ENCODE data around the gene RER1. TPM values are rescaled to one million over a fixed set of nuclear protein-coding genes. Genes with fewer than 3 reads are reported as not detected.
"Not testable (repeated sequence)": the region's sequence is repeated elsewhere in the genome, so short reads cannot be mapped to it uniquely, and the experiment has no call there.

The RER1 gene
- total RNA-seq, 4 donors from 2014 or later, result 56.4 to 76.8 (median 66.8) TPM

GRCh38 chr1:2438641-2439040, 47.0 kb downstream of the RER1 start:
- no peak for DNase-seq (ENCODE audit: low spot score in 2 of 2)
- Histone ChIP-seq H3K36me3 (no peaks in the 10 kb centered on the region), H3K4me3 (no peak overlapping the region), H3K27ac (no peak overlapping the region), H3K27me3 (peaks cover 0 to 57% of the 10 kb centered on the region in 2 donors), H3K9me3 (no peaks in the 10 kb centered on the region), H3K4me1 (peaks cover 0 to 6% (median 0%) of the 10 kb centered on the region in 4 donors)
- TF ChIP-seq POLR2A (IDR thresholded peaks at IDR 0.05), result no peak
- 88 to 89% methylated on average over 13 to 14 of the region's 14 CpGs for WGBS, 2 donors

GRCh38 chr1:2439369-2439768, 47.7 kb downstream of the RER1 start:
- no peak for TF ChIP-seq POLR2A (IDR thresholded peaks at IDR 0.05)
- TF ChIP-seq EP300 (IDR thresholded peaks at IDR 0.05), result no peak
- no peak for TF ChIP-seq CTCF (IDR thresholded peaks at IDR 0.05)
- H3K9me3 ChIP-seq, result no peaks in the 10 kb centered on the region
- peaks cover 0 to 6% (median 0%) of the 10 kb centered on the region in 4 donors for H3K4me1 ChIP-seq
- no peaks in the 10 kb centered on the region for H3K36me3 ChIP-seq
- no peak overlapping the region for H3K27ac ChIP-seq
- H3K27me3 ChIP-seq, result peaks cover 0 to 55% of the 10 kb centered on the region in 2 donors
- 69 to 77% methylated on average over 15 of the region's 15 CpGs for WGBS, 2 donors
- H3K4me3 ChIP-seq, result no peak overlapping the region
- no peak for DNase-seq (ENCODE audit: low spot score in 2 of 2)

GRCh38 chr1:2440346-2440745, 48.7 kb downstream of the RER1 start:
- H3K9me3 ChIP-seq; H3K4me1 ChIP-seq; H3K4me3 ChIP-seq; H3K27ac ChIP-seq; H3K36me3 ChIP-seq; DNase-seq (ENCODE audit: low spot score in 2 of 2): not testable (repeated sequence)
- H3K27me3 ChIP-seq, result peaks cover 0 to 55% of the 10 kb centered on the region in 2 donors
- 94% methylated on average over 23 of the region's 23 CpGs for WGBS, 2 donors

GRCh38 chr1:2441746-2442145, 50.1 kb downstream of the RER1 start:
- WGBS, 2 donors, result 72 to 76% methylated on average over 9 to 12 of the region's 13 CpGs
- Histone ChIP-seq H3K27ac (no peak overlapping the region), H3K27me3 (peaks cover 0 to 64% of the 10 kb centered on the region in 2 donors), H3K9me3 (no peaks in the 10 kb centered on the region), H3K4me3 (no peak overlapping the region), H3K4me1 (peaks cover 0 to 6% (median 0%) of the 10 kb centered on the region in 4 donors), H3K36me3 (no peaks in the 10 kb centered on the region)
- no peak for DNase-seq (ENCODE audit: low spot score in 2 of 2)
- TF ChIP-seq CTCF (IDR thresholded peaks at IDR 0.05) (no peak), POLR2A (IDR thresholded peaks at IDR 0.05) (no peak), EP300 (IDR thresholded peaks at IDR 0.05) (no peak)

GRCh38 chr1:2442661-2443060, 51.0 kb downstream of the RER1 start:
- Histone ChIP-seq H3K4me1 (peaks cover 0 to 6% (median 0%) of the 10 kb centered on the region in 4 donors), H3K9me3 (no peaks in the 10 kb centered on the region), H3K4me3 (no peak overlapping the region), H3K36me3 (no peaks in the 10 kb centered on the region), H3K27ac (no peak overlapping the region), H3K27me3 (peaks cover 0 to 65% of the 10 kb centered on the region in 2 donors)
- DNase-seq (ENCODE audit: low spot score in 2 of 2), result no peak
- no peak for TF ChIP-seq POLR2A (IDR thresholded peaks at IDR 0.05)
- WGBS, 2 donors, result 46 to 60% methylated on average over 4 to 5 of the region's 6 CpGs

- DNase-seq (ENCODE audit: low spot score in 2 of 2), result no peak
- WGBS, 2 donors, result 1% methylated on average over 43 of the region's 107 CpGs; no CpG with 5 or more reads in 1 of the 2 donors
- peaks cover 0 to 6% (median 0%) of the 10 kb centered on the region in 4 donors for H3K4me1 ChIP-seq
- H3K27ac ChIP-seq, result no peak overlapping the region
- H3K4me3 ChIP-seq, result no peak overlapping the region
- no peaks in the 10 kb centered on the region for H3K36me3 ChIP-seq
- H3K9me3 ChIP-seq, result no peaks in the 10 kb centered on the region
- TF ChIP-seq POLR2A (IDR thresholded peaks at IDR 0.05), result no peak
- TF ChIP-seq EP300 (IDR thresholded peaks at IDR 0.05), result no peak
- TF ChIP-seq CTCF (IDR thresholded peaks at IDR 0.05), result no peak
- H3K27me3 ChIP-seq, result peaks cover 0 to 73% of the 10 kb centered on the region in 2 donors
These were observed 51.9 kb downstream of the RER1 start for GRCh38 chr1:2443277-2444137.
